Neutrophil (primary cell): Measurements from ENCODE around the gene HEBP1.

ENCODE experiments used
- H3K27ac ChIP-seq: fragments of 200-600 bp; sonication (generic); 2 replicates; pipeline ENCODE4 v1.5.1; 2016; ENCODE audit warnings: mild to moderate bottlenecking, moderate library complexity
- H3K27me3 ChIP-seq: fragments of 200-600 bp; sonication (generic); 2 replicates; pipeline ENCODE4 v1.6.0; 2016; ENCODE audit warnings: mild to moderate bottlenecking
- H3K36me3 ChIP-seq: fragments of 200-600 bp; sonication (generic); 2 replicates; pipeline ENCODE4 v1.5.1; 2017
- H3K4me1 ChIP-seq, 2 experiments: fragments of 200-600 bp in 1 of 2; sonication (generic) in 1 of 2; 1 replicate in 1 of 2; 2 replicates in 1 of 2; pipeline versions ENCODE4 v1.5.1 to v1.6.1; 2013 to 2016; ENCODE audit warnings: low read depth in 1 of 2, low read length in 1 of 2, mild to moderate bottlenecking in 1 of 2, moderate library complexity in 1 of 2; ENCODE audit not compliant: control insufficient read depth in 1 of 2, insufficient read depth in 1 of 2
- H3K4me3 ChIP-seq, 2 experiments: fragments of 200-600 bp in 1 of 2; sonication (generic) in 1 of 2; 1 replicate in 1 of 2; 2 replicates in 1 of 2; pipeline ENCODE4 v1.5.1; 2013 to 2016; ENCODE audit warnings: low read depth in 1 of 2, low read length in 1 of 2, mild to moderate bottlenecking in 1 of 2, moderate library complexity in 1 of 2
- H3K9me3 ChIP-seq: fragments of 200-600 bp; sonication (generic); 2 replicates; pipeline ENCODE4 v1.5.1; 2016
- TF ChIP-seq, protein P1 (sequence below): fragments of 200-600 bp; sonication (generic); IDR thresholded peaks from 2 replicates; pipeline ENCODE4 v1.5.1; 2016; ENCODE audit warnings: antibody characterized with exemption

HEBP1 gene

DNA sequence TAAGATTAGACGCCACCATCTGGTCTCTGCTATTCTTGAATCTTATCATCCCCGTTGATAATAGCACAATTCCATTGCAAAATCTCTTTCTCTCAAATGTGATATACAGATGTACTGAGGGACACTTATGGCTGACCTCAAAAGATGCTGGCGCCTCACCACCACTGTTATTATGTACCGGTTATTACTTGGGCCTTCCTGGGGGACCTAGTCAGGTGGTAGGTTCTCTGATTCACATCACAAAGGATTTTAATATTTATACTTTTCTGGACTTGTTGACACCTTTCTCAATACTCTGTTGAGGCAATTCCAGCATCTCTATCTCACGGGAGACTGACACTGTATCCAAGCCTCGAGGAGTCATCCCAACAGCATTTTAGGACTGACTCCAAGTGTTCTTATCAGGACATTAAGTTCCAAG lies 22.8 kb upstream of the HEBP1 start:
- H3K4me3 ChIP-seq, result no peak overlapping the region
- H3K36me3 ChIP-seq, result no peaks in the 10 kb centered on the region
- H3K27me3 ChIP-seq, result no peaks in the 10 kb centered on the region
- H3K27ac ChIP-seq, result no peak overlapping the region
- TF ChIP-seq, protein P1, sequence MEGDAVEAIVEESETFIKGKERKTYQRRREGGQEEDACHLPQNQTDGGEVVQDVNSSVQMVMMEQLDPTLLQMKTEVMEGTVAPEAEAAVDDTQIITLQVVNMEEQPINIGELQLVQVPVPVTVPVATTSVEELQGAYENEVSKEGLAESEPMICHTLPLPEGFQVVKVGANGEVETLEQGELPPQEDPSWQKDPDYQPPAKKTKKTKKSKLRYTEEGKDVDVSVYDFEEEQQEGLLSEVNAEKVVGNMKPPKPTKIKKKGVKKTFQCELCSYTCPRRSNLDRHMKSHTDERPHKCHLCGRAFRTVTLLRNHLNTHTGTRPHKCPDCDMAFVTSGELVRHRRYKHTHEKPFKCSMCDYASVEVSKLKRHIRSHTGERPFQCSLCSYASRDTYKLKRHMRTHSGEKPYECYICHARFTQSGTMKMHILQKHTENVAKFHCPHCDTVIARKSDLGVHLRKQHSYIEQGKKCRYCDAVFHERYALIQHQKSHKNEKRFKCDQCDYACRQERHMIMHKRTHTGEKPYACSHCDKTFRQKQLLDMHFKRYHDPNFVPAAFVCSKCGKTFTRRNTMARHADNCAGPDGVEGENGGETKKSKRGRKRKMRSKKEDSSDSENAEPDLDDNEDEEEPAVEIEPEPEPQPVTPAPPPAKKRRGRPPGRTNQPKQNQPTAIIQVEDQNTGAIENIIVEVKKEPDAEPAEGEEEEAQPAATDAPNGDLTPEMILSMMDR, result no peak
- H3K4me1 ChIP-seq, result peaks cover 0 to 6% of the 10 kb centered on the region in 2 experiments
- H3K9me3 ChIP-seq, result no peaks in the 10 kb centered on the region

DNA sequence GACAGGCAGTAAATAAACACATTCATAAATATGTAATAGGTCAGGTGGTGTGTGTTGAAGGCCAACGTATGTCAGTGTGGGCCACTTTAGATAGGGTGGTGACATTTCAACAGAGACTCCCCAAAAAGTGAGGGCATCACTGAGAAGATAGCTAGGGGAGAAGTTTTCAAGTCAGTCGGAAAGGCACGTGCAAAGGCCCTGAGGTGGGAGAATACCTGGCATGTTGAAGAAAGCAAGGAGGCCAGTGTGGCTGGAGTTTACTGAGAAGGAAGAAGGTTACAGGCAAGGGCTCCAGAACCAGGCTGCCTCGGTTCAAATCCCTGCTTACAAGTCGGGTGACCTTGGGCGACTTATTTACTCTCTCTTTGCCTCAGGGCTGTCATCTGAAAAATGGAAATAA lies 11.0 kb upstream of the HEBP1 start:
- Histone ChIP-seq H3K4me1 (no peaks in the 10 kb centered on the region), H3K27me3 (no peaks in the 10 kb centered on the region), H3K27ac (no peak overlapping the region), H3K9me3 (no peaks in the 10 kb centered on the region), H3K36me3 (no peaks in the 10 kb centered on the region), H3K4me3 (no peak overlapping the region)
- TF ChIP-seq, protein P1, result no peak

DNA sequence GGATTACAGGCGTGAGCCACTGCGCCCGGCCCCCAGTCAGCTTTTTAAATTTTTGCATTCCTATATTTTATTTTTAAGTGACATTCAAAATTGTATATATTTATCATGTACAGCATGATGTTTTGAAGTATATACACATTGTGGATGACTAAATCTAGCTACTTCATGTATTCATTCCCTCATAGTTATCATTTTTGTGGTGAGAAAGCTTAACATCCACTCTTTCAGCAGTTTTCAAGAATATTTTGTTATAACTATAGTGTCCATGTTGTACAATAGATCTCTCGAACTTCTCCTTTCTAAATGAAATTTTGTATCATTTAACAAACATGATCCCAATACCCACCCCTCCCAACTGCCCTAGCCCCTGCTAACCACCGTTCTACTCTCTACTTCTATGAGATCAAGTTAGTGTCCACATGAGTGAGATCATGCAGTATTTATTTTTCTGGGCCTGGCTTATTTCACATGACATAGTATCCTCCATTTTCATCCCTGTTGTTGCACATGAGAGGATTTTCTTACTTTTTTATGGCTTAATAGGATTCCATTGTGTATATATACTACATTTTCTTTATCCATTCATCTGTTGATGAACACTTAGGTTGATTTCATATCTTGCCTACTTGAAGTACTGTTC lies 8.8 kb upstream of the HEBP1 start:
- Histone ChIP-seq H3K27me3 (peaks cover 3% of the 10 kb centered on the region), H3K27ac (no peak overlapping the region), H3K4me3 (no peak overlapping the region), H3K36me3 (no peaks in the 10 kb centered on the region), H3K4me1 (no peaks in the 10 kb centered on the region), H3K9me3 (no peaks in the 10 kb centered on the region)
- TF ChIP-seq, protein P1, result no peak

DNA sequence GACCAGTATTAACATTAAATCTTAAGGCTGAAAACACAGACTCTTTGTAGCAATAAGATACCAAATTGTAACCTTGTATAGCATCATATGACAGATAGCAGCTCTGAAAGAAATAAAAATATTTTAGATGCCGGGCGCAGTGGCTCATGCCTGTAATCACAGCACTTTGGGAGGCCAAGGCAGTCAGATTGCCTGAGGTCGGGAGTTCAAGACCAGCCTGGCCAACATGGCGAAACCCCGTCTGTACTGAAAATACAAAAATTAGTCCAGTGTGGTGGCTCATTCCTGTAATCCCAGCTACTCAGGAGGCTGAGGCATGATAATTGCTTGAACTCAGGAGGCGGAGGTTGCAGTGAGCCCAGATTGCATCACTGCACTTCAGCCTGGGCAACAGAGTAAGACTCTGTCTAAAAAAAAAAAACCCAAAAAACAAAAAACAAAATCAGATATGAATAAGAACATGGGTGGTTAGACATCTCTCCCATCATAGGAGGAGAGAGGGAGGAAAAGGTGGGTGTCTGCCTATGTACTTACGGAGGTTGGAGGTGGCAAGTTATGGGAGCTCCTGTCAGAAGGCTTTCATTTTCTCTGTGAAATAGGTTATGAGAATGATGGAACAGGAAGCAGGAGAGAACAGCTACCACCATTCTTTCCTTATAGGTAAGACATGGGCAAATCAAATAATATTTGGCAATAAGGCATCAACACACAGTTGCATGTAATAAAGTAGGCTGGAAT lies 7.6 kb upstream of the HEBP1 start:
- H3K27me3 ChIP-seq, result peaks cover 15% of the 10 kb centered on the region
- TF ChIP-seq, protein P1, result no peak
- H3K36me3 ChIP-seq, result no peaks in the 10 kb centered on the region
- no peak overlapping the region for H3K4me3 ChIP-seq
- no peaks in the 10 kb centered on the region for H3K4me1 ChIP-seq
- H3K9me3 ChIP-seq, result no peaks in the 10 kb centered on the region
- no peak overlapping the region for H3K27ac ChIP-seq

DNA sequence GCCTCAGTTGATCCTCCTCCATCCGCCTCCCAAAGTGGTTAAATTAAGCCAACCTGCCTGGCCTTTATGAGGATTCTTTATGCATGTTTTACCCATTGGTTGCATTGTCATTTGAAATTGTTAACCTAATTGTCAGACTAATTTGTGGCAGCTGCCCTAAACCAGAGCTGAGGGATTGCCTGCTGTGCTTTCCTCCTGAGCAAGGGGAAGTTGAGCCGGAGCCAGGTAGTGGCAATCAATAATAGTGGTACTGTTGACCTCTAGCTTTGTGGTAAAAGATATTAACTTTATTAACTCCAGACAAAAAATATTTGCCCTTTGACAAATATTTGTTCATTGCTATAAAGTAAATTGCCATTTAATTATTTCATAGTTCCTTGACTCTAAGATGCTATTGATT lies 5.6 kb upstream of the HEBP1 start:
- Histone ChIP-seq H3K27me3 (peaks cover 21% of the 10 kb centered on the region), H3K4me3 (no peak overlapping the region), H3K36me3 (no peaks in the 10 kb centered on the region), H3K27ac (no peak overlapping the region), H3K4me1 (peaks cover 13 to 14% of the 10 kb centered on the region in 2 experiments), H3K9me3 (no peaks in the 10 kb centered on the region)
- TF ChIP-seq, protein P1, result no peak
